ENCODE data around the gene BUB1B. TPM values are rescaled to one million over a fixed set of nuclear protein-coding genes. Genes with fewer than 3 reads are reported as not detected.

The BUB1B gene
- total and polyA plus RNA-seq, 8 donors = 1.6 to 25.0 (median 4.4) TPM

- TF ChIP-seq POLR2A (IDR thresholded peaks at IDR 0.05) (no peak), CTCF (IDR thresholded peaks at IDR 0.05) (no peak), POLR2AphosphoS5 (IDR thresholded peaks at IDR 0.05) (no peak), EP300 (IDR thresholded peaks at IDR 0.05) (no peak)
- 91 to 100% (median 96%) methylated on average over 3 of the region's 3 CpGs for WGBS, 5 donors
- intact Hi-C loops (cut with DNase I; ENCODE audit: low total_unique reads) = no loop called here
- Histone ChIP-seq H3K27ac (no peak overlapping the region), H3K9me3 (no peaks in the 10 kb centered on the region), H3K36me3 (no peaks in the 10 kb centered on the region), H3K27me3 (peaks cover 0 to 34% (median 17%) of the 10 kb centered on the region in 3 donors), H3K4me3 (no peak overlapping the region), H3K4me1 (peaks cover 12 to 30% (median 24%) of the 10 kb centered on the region in 4 donors)
- DNase-seq = no peak
These were observed 93.6 kb downstream of the BUB1B start for GRCh38 chr15:40254452-40254851.

GRCh38 chr15:40255033-40255432 lies 94.2 kb downstream of the BUB1B start:
- DNase-seq = no peak
- TF ChIP-seq EP300 (IDR thresholded peaks at IDR 0.05) (no peak), POLR2AphosphoS5 (IDR thresholded peaks at IDR 0.05) (no peak), POLR2A (IDR thresholded peaks at IDR 0.05) (no peak), CTCF (IDR thresholded peaks at IDR 0.05) (no peak)
- H3K27ac ChIP-seq = no peak overlapping the region
- 72 to 87% (median 80%) methylated on average over 4 of the region's 4 CpGs for WGBS, 5 donors
- H3K4me3 ChIP-seq = no peak overlapping the region
- peaks cover 0 to 34% (median 17%) of the 10 kb centered on the region in 3 donors for H3K27me3 ChIP-seq
- H3K9me3 ChIP-seq = no peaks in the 10 kb centered on the region
- intact Hi-C loops (cut with DNase I; ENCODE audit: low total_unique reads) = no loop called here
- peaks cover 9 to 25% (median 24%) of the 10 kb centered on the region in 4 donors for H3K4me1 ChIP-seq
- no peaks in the 10 kb centered on the region for H3K36me3 ChIP-seq

GRCh38 chr15:40256638-40257235 lies 95.9 kb downstream of the BUB1B start:
- DNase-seq = no peak
- WGBS, 5 donors = 84 to 94% (median 91%) methylated on average over 17 of the region's 17 CpGs
- intact Hi-C loops (cut with DNase I; ENCODE audit: low total_unique reads) = no loop called here
- H3K4me1 ChIP-seq = peaks cover 9 to 25% (median 23%) of the 10 kb centered on the region in 4 donors
- no peaks in the 10 kb centered on the region for H3K36me3 ChIP-seq
- no peak for TF ChIP-seq POLR2AphosphoS5 (IDR thresholded peaks at IDR 0.05)
- TF ChIP-seq CTCF (IDR thresholded peaks at IDR 0.05) = no peak
- TF ChIP-seq POLR2A (IDR thresholded peaks at IDR 0.05) = no peak
- TF ChIP-seq EP300 (IDR thresholded peaks at IDR 0.05) = no peak
- H3K9me3 ChIP-seq = no peaks in the 10 kb centered on the region
- peaks cover 0 to 32% (median 17%) of the 10 kb centered on the region in 3 donors for H3K27me3 ChIP-seq
- no peak overlapping the region for H3K4me3 ChIP-seq
- no peak overlapping the region for H3K27ac ChIP-seq

GRCh38 chr15:40257656-40258450 lies 97.0 kb downstream of the BUB1B start:
- Histone ChIP-seq H3K36me3 (no peaks in the 10 kb centered on the region), H3K4me1 (peaks cover 9 to 15% (median 13%) of the 10 kb centered on the region in 4 donors), H3K27me3 (peaks cover 0 to 21% (median 7%) of the 10 kb centered on the region in 3 donors), H3K4me3 (no peak overlapping the region), H3K9me3 (no peaks in the 10 kb centered on the region), H3K27ac (no peak overlapping the region)
- WGBS, 5 donors = 79 to 88% (median 87%) methylated on average over 9 of the region's 9 CpGs
- TF ChIP-seq POLR2A (IDR thresholded peaks at IDR 0.05) (no peak), POLR2AphosphoS5 (IDR thresholded peaks at IDR 0.05) (no peak)
- DNase-seq = no peak
- intact Hi-C loops (cut with DNase I; ENCODE audit: low total_unique reads) = no loop called here
